Right forelimb (tissue), 1 donor: ENCODE measurements around the gene NELL1.
"Not testable (repeated sequence)": the region's sequence is repeated elsewhere in the genome, so short reads cannot be mapped to it uniquely, and the experiment has no call there.

ENCODE experiments used
- DNase-seq: peaks from one replicate; pipeline ENCODE4 v3.0.0-alpha.2; 2018

The NELL1 gene

GRCh38 chr11:20771681-20772080 is 102.3 kb downstream of the NELL1 start:
- no peak for DNase-seq

DNA sequence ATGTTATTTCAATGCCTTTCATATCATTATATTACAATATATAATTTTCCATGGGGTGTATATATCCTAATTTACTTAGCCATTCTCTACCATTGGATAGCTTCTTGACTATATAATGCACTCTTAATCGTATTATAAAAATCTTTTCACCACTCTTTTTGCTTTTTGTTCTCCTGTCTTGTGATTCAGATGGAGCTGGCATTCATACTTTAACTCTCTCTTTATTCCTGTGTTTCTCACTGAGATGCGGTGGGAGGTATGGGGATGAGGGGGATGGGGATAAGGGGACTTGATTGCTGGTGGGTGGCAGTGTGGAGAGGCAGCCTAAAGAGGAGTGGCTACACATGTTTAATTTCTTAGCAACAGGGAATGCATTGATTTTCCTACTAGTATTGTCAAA is 105.9 kb downstream of the NELL1 start:
- no peak for DNase-seq

GRCh38 chr11:20782775-20783174 is 113.4 kb downstream of the NELL1 start:
- DNase-seq = no peak

DNA sequence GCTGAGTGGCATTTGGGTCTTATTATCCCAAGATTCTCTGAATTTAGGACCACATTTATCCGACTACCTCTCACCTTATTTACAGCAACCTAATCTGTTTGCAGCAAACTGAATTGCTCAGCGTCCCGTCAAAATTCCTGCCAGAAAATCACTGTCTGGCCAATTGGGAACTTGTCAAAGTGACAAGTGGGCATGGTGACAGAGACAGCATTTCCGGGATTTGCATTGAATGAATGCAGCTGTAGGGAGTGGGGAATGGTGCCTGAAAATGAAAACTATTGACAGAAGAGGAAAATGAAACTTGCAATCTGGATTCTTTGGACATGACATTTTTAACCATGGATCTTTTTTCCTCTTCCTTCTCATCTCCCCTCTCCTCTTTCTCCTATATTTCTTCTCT is 113.8 kb downstream of the NELL1 start:
- no peak for DNase-seq

DNA sequence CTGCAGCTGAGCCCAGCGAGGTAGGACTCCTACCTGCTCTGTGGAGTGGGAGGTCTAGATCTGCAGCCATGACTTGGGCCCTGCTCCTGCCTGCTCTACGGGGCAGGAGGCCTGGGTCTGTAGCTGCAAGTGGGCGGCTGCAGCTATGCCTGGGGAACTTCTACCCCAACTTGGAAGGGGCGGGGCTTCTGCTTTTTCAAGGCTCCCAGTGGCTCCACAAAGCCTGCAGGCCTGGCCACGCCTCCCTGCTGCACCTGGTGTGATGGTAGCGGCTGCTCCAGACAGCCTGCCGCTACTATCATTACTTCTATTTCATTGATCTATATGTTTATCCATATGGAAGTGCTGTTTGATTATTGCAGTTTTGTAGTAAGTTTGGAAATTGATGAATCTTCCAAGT is 121.2 kb downstream of the NELL1 start:
- no peak for DNase-seq

DNA sequence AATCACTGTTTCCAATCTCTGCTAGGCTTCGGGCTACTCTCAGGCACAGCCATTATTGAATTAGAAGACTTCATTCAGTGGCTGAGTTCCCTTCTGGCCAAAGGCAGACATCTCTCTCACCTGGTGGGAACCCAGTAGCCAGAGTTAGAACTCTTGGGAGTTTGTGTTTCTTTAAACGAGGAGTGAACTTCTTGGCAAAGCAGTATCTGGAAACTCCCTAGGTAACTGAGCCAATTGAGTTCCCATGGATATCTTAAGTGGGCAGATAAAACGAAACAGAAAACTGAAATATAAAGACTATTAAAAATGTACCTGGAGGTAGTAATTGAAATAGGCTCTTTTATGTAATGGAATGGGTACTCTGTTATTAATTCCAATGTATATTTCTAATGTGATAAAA is 125.6 kb downstream of the NELL1 start:
- DNase-seq = no peak

- no peak for DNase-seq
Measured at GRCh38 chr11:20808328-20808727, 138.9 kb downstream of the NELL1 start.

DNA sequence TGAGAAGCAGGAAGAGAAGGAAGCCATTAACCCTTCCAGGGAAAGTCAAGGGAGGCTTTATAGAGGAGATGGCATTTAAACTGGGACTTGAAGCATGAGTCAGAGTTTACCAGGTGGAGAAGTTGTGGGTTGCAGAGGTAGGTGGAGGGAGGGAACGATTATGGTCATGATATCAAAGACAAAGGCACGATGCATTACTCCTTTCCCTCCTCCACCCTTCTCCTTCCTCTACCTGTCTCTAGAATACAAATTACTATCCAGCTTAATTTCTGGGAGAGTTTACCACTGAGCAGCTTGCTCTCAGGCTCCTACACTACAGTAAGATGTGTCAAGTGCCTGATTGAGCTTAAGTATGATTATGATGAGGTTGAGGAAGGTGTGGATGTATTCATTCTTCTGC is 151.7 kb downstream of the NELL1 start:
- DNase-seq = no peak

- DNase-seq = no peak
Measured at GRCh38 chr11:20821470-20821869, 152.1 kb downstream of the NELL1 start.

DNA sequence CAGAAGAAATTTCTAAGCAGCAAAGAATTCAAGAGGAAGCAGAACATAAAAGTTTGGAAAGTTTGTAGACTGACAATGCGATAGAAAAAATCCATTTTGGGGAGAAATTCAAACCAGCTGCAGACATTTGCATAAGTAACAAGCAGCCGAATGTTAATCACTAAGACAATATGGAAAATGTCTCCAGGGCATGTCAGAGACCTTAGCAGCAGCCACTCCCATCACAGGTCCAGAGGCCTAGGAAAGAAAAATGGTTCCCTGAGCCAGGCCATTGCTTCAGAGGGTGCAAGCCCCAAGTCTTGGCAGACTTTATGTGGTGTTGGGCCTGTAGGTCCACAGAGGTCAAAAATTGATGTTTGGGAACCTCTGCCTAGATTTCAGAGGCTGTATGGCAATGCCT is 155.4 kb downstream of the NELL1 start:
- no peak for DNase-seq

DNA sequence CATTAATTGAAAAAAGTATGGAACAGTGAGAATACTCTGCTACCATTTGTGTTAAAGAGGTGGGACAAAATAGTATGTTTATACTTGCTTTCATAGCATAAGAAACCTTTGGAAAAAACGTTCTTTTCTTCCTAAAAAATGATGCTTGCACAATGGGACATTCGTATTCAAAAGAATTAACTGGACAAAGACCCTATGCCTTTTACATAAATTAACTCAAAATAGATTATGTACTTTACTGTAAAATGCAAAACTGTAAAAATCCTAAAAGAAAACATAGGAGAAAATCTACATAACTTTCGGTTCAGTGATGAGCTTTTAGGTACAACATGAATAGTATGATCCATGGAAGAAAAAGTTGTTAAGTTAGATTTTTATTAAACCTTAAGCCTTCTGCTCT is 166.2 kb downstream of the NELL1 start:
- DNase-seq = no peak

DNA sequence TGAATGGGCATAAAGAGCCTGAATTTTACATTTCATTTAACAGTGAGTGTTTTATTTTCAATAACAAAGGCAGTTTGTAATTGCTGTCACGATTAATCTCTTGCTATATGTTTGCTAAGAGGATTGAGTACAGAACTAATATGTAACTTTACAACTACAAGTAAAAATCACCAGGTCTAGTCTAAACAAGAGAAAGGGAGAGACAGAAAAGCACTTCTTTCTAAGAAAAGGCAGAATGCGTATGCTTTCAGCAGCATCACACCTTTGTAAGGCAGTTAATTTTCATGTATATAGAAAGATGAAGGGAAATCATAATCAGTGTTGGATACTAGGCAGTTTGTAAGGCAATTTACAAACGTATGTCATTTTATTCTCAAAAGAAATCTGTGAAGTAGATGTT is 169.8 kb downstream of the NELL1 start:
- no peak for DNase-seq

GRCh38 chr11:20840341-20840740 is 171.0 kb downstream of the NELL1 start:
- DNase-seq = no peak

DNA sequence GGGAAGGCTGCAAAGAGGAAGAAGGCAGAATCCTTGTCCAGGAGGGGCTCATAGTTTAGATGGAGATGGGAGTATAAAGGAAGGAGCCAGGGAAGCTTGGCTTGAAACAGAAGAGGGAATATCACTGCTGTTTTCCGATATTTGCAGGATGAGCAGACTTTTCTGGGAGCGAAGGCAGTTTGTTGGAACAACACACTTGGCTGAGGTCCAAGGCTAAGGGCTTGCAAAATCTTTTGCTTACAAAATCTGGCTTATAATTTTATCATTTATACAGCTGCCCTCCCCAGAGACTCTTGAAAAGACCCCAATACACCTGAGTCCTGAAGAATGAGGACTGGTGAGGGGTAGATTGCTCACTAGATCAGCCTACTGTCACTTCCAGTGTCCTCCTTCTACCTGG is 174.8 kb downstream of the NELL1 start:
- peak; percentile 41 for DNase-seq

DNA sequence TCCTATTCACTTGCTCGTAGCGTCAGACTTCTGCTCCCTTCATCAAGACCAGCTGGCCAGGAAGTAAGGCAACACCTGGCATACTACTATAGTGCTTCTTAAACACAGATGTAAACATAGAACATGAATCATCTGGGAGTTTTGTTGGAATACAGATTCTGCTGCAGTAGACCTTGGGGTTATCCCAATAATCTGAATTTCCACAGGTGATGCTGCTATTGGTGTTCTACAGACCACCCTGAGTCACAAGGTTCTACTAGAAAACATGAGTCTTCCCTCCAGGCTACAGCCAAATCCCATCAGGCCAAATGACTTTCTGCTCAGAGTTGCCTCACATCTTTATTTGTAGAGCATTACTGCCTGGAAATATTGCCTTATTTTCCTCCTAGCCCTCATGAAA is 175.2 kb downstream of the NELL1 start:
- no peak for DNase-seq

DNA sequence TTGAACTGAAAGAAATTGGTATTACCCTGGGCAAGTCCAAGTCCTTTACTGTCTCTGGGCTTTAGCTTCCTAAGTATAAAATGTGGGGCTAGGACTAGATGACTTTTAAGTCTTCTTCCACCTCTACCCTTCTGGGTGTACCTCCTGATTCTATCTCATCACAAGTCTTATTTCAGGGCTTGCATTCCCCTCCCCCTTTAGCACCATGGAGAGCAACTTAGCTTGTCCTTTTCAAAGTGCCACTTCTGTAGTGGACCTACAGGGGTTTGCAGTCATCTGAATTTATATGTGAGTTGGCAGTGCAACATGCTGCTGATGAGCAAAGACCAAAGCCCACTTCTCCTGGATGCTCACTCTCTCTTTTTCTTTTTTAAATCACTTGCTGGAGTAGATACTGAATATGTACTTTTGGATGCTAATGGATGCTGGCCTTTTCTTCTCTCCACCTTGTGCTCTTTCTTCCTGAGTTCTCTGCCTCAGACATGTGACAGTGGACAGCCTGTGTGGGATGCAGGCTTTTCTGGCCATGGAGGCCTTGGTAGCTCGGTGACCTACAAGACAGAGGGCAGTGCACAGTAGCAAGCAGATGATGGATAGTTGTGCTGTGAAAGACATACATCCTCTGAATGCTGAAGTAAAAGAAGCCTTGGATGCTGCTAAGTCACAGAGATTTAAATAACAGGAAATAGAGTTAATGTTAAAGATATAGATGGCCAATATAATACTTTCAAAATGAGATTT is 185.0 kb downstream of the NELL1 start:
- no peak for DNase-seq

DNA sequence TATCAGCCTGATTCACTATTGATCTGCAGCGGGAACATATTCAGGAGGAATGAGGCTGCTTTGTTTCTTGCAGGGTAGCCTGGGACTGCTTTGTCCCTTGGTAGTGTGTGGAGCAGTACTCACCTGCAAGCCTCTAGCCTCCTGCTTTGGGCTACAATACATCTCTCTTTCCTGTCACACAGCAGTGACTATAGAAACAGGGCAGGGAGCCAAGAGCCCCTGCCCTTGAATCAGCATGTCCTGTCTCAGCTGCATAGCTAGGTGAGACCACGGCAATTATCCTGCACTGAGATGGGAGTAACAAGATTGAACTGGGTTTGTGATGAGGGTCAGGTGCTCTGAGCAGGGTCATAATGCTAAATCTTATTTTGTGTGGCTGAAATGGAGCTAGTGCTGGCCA is 191.9 kb downstream of the NELL1 start:
- DNase-seq = no peak

- DNase-seq = not testable (repeated sequence)
Measured at GRCh38 chr11:20862263-20862662, 192.9 kb downstream of the NELL1 start.

DNA sequence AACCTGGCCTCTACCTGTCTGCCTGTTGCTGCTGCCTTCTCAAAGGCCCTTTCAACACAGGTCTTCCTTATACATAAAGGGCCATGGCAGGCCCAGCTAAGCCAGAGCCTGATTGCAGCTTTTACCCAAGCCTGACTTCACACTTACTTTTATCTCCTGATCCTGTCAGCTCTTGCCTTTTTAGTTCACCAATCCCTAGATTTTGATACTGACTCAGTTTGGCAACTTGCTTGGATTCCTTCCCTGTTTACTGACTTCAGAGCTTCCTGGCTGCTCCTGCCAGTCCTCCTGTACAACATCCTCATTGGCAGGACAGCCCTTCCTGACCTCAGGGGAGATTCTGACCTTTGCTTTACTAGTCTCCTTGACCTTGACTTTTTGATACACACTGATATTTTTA is 195.2 kb downstream of the NELL1 start:
- DNase-seq = no peak

DNA sequence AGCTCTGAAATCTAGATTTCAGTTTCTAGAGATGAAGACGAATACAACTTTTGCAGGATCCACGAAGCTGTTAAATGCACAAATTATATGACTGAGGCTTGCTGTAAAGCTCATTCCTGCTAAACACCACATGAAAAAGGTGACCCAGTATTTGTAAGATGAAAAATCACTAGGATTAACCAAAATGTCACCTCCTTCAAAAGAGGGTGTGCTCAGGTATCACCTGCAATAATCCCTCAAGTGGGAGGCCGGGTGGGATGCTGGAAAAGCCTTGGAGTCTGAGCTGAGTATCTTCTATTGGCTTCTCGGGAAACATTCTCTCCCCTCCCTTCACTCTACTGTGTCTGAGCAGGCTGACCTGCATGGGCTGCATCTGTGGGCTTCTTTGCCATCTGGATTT is 195.8 kb downstream of the NELL1 start:
- DNase-seq = no peak

GRCh38 chr11:20869123-20869522 is 199.7 kb downstream of the NELL1 start:
- no peak for DNase-seq

DNA sequence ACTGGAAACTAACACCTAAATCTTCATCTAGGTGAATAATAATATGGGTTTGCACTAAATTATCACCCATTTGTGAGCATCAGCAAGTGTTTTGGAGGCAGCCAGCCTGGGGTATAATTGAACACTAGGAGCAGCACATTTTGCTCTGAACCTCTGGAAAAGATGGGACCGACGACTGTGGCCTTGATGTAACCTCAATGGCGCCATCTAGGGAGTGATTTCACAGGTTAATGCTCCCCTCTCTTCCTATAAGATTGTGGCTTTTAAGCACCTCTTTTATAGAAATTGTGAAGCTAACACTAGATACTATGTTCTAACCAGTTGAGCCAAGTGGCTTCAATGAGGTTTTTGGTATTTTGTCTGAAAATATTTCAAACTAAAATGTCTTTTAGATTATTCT is 203.7 kb downstream of the NELL1 start:
- DNase-seq = no peak

DNA sequence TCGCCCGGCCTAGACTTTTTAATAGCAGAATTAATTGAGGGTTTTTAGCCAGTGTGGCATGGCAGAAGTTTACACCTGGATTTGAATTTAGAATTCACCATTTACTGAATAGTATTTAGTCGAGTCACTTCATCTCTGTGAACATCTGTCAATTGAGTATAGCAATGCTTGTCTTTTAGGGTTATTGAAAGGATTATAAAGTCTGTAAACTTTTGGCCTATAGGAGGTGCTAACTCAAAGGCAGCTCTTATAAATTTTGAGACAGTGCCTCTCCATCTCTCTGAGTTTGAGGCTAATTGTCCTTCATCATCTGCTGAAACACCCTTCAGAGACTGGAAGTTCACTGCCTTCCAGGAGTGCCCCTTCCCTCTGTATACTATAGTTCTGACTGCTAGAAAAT is 205.0 kb downstream of the NELL1 start:
- DNase-seq = no peak

GRCh38 chr11:20875889-20876288 is 206.5 kb downstream of the NELL1 start:
- DNase-seq = no peak

DNA sequence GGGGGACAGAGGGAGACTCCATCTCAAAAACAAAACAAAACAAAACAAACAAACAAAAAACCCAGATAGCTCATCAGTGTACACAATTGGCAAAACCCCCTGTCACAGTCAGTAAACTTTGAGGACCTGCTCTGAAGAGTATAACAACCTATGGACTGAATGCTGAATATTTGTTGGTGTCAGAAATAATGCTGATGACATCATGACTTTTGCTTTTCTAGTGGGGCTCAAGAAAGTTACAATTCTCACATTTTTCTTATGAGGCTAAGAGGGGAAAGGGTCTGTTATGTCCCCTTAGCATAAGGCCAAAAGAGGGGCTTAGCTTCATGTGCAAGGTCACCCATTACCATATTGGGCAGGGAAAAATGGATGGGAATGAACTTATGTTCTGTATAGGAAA is 207.4 kb downstream of the NELL1 start:
- no peak for DNase-seq

- no peak for DNase-seq
Measured at GRCh38 chr11:20880094-20880493, 210.7 kb downstream of the NELL1 start.
